Transverse colon (tissue), 4 donors: ENCODE data around the gene NCDN. TPM values are rescaled to one million over a fixed set of nuclear protein-coding genes. Genes with fewer than 3 reads are reported as not detected.

Experiments used
- DNase-seq: peaks from one replicate; pipeline ENCODE4 v3.0.0-alpha.2; 2019
- H3K27ac ChIP-seq, 4 donors: fragments of 200-600 bp; sonication (generic); 2 replicates each; pipeline ENCODE4 v1.5.1; 2016 to 2018; ENCODE audit warnings: inconsistent platforms in 4 of 4
- H3K27me3 ChIP-seq: fragments of 200-600 bp; sonication (generic); 2 replicates; pipeline ENCODE4 v1.5.1; 2017; ENCODE audit warnings: inconsistent platforms
- H3K36me3 ChIP-seq, 4 donors: fragments of 200-600 bp; sonication (generic); 2 replicates each; pipeline ENCODE4 v1.5.1; 2017 to 2019; ENCODE audit warnings: inconsistent platforms in 4 of 4
- H3K4me1 ChIP-seq, 4 donors: fragments of 200-600 bp; sonication (generic); 2 replicates each; pipeline ENCODE4 v1.5.1; 2017 to 2020; ENCODE audit warnings: inconsistent platforms in 4 of 4
- H3K4me3 ChIP-seq, 4 donors: fragments of 200-600 bp; sonication (generic); 1 replicate in 1 of 4; 2 replicates in 3 of 4; pipeline versions ENCODE4 v1.5.1 to v1.6.1; 2017 to 2019; ENCODE audit warnings: inconsistent platforms in 4 of 4
- H3K9me3 ChIP-seq, 2 donors: fragments of 200-600 bp; sonication (generic); 2 replicates each; pipeline ENCODE4 v1.5.1; 2017 to 2019; ENCODE audit warnings: inconsistent platforms in 2 of 2
- CTCF ChIP-seq, 5 experiments: fragments of 200-600 bp in 3 of 5; fragments of 450-650 bp in 2 of 5; sonication (generic) in 3 of 5; IDR thresholded peaks; 1 replicate in 2 of 5; 2 replicates in 3 of 5; pipeline ENCODE4 v1.5.1; 2016 to 2017; ENCODE audit warnings: antibody characterized with exemption in 5 of 5, inconsistent platforms in 3 of 5, mild to moderate bottlenecking in 2 of 5, moderate library complexity in 1 of 5
- EP300 ChIP-seq: sonication (generic); formaldehyde crosslinking; IDR thresholded peaks from one replicate; pipeline ENCODE4 v1.6.1; 2017; ENCODE audit warnings: antibody characterized with exemption, low read depth
- POLR2A ChIP-seq: fragments of 450-650 bp; IDR thresholded peaks from one replicate; pipeline ENCODE4 v1.6.1; 2016; ENCODE audit warnings: antibody characterized with exemption, mild to moderate bottlenecking, moderate library complexity
- POLR2AphosphoS5 ChIP-seq, 3 donors: sonication (generic); formaldehyde crosslinking; IDR thresholded peaks; one replicate each; pipeline ENCODE4 v1.6.1; 2016; ENCODE audit warnings: antibody characterized with exemption in 3 of 3
- WGBS, 2 donors: methylation state at CpG; one replicate each; pipeline ENCODE4 v1.1.5; 2018; ENCODE audit warnings: low coverage in 1 of 2; 5-methylcytosine and 5-hydroxymethylcytosine counted together
- in situ Hi-C, 4 donors: fragments of 200-750 bp; cut with MboI; loops; one replicate each; pipeline versions ENCODE4 v1.15.0 to v1.15.1; 2017; ENCODE audit warnings: low sequenced_read_pairs in 3 of 4, low pct_ligation_motif_present in 1 of 4, low pct_unique_long_range_greater_than_20kb in 1 of 4
- intact Hi-C: fragments of 100-400 bp; cut with DNase I; formaldehyde crosslinking; loops from one replicate; pipeline ENCODE4 v1.15.1; 2023; ENCODE audit warnings: low total_unique reads
- total RNA-seq, 4 donors: library from RNA; depleted of rRNA; stranded (reverse); fragments of >200 nt; gene quantifications; one replicate each; pipeline ENCODE4 v1.1.0, GENCODE V29; 2016

The NCDN gene
- total RNA-seq, 4 donors from 2014 or later, result 6.7 to 11.3 (median 9.5) TPM

- WGBS, 2 donors, result 96 to 99% methylated on average over 3 of the region's 3 CpGs
- Histone ChIP-seq H3K9me3 (peaks cover 0 to 16% of the 10 kb centered on the region in 2 donors), H3K36me3 (no peaks in the 10 kb centered on the region), H3K27ac (no peak overlapping the region), H3K4me1 (no peaks in the 10 kb centered on the region), H3K4me3 (no peak overlapping the region), H3K27me3 (no peaks in the 10 kb centered on the region)
- in situ Hi-C loops, result no loop called here
- TF ChIP-seq POLR2A, result no peak
- no peak for TF ChIP-seq POLR2AphosphoS5 (IDR thresholded peaks at IDR 0.05)
- TF ChIP-seq EP300, result no peak
- no peak for TF ChIP-seq CTCF (IDR thresholded peaks at IDR 0.05)
- DNase-seq, result no peak
- intact Hi-C loops, result loop anchor here (5.0 kb wide), 1 partner anchor 789 kb away; the partner anchor contains the start of gene SH3D21
Measured at GRCh38 chr1:35518183-35518582, 39.4 kb upstream of the NCDN start.

GRCh38 chr1:35519432-35519831, 38.2 kb upstream of the NCDN start:
- no peak overlapping the region for H3K4me3 ChIP-seq
- H3K27ac ChIP-seq, result no peak overlapping the region
- no peaks in the 10 kb centered on the region for H3K4me1 ChIP-seq
- intact Hi-C loops, result loop anchor here (5.0 kb wide), 1 partner anchor 788 kb away; the partner anchor contains the start of gene SH3D21
- H3K9me3 ChIP-seq, result peaks cover 0 to 16% of the 10 kb centered on the region in 2 donors
- WGBS, 2 donors, result 75 to 81% methylated on average over 2 of the region's 2 CpGs
- in situ Hi-C loops, result no loop called here
- H3K36me3 ChIP-seq, result no peaks in the 10 kb centered on the region
- no peak for TF ChIP-seq EP300
- no peak for DNase-seq
- H3K27me3 ChIP-seq, result no peaks in the 10 kb centered on the region

GRCh38 chr1:35524106-35524505, 33.5 kb upstream of the NCDN start:
- 53 to 58% methylated on average over 2 of the region's 2 CpGs for WGBS, 2 donors
- Histone ChIP-seq H3K4me1 (no peaks in the 10 kb centered on the region), H3K36me3 (no peaks in the 10 kb centered on the region), H3K27me3 (no peaks in the 10 kb centered on the region), H3K9me3 (no peaks in the 10 kb centered on the region), H3K27ac (no peak overlapping the region), H3K4me3 (no peak overlapping the region)
- in situ Hi-C loops, result no loop called here
- no peak for TF ChIP-seq POLR2A
- no peak for TF ChIP-seq POLR2AphosphoS5 (IDR thresholded peaks at IDR 0.05)
- no peak for TF ChIP-seq CTCF (IDR thresholded peaks at IDR 0.05)
- TF ChIP-seq EP300, result no peak
- DNase-seq, result no peak
- intact Hi-C loops, result no loop called here

GRCh38 chr1:35530168-35530567, 27.4 kb upstream of the NCDN start:
- intact Hi-C loops, result no loop called here

More at GRCh38 chr1:35530168-35530567, 27.4 kb upstream of the NCDN start:
- H3K9me3 ChIP-seq, result no peaks in the 10 kb centered on the region
- no peak for DNase-seq
- no peak for TF ChIP-seq POLR2A
- no peak for TF ChIP-seq CTCF (IDR thresholded peaks at IDR 0.05)
- TF ChIP-seq POLR2AphosphoS5 (IDR thresholded peaks at IDR 0.05), result no peak
- no peaks in the 10 kb centered on the region for H3K4me1 ChIP-seq
- no peaks in the 10 kb centered on the region for H3K27me3 ChIP-seq
- H3K27ac ChIP-seq, result no peak overlapping the region
- no peak overlapping the region for H3K4me3 ChIP-seq
- H3K36me3 ChIP-seq, result peaks cover 0 to 4% (median 2%) of the 10 kb centered on the region in 4 donors
- in situ Hi-C loops, result no loop called here
- 76 to 79% methylated on average over 5 of the region's 5 CpGs for WGBS, 2 donors
